HEK293T (cell line): ENCODE results near the gene BUD13.
A peak's percentile ranks its signal among the peaks of the same experiment; 100 is the strongest.

ENCODE experiments used
- CTCF ChIA-PET: fragments of 350-600 bp; formaldehyde crosslinking; extraction: SDS; loops from one replicate; lab custom pipeline; 2021; ENCODE audit warnings: antibody characterized with exemption, inconsistent platforms; lab: Yijun Ruan, JAX
- POLR2A ChIA-PET: fragments of 350-600 bp; formaldehyde crosslinking; extraction: SDS; loops from one replicate; lab custom pipeline; 2020; ENCODE audit warnings: antibody characterized with exemption, inconsistent platforms; lab: Yijun Ruan, JAX
- DNase-seq: peaks from one replicate; pipeline ENCODE4 v3.0.0; 2012; ENCODE audit warnings: mixed read lengths; ENCODE audit errors: extremely low spot score
- ARNT ChIP-seq: fragments of 450-650 bp; IDR thresholded peaks from 2 replicates; pipeline ENCODE4 v1.6.1; 2017; ENCODE audit warnings: mild to moderate bottlenecking
- BHLHE40 ChIP-seq: fragments of 450-650 bp; IDR thresholded peaks from 2 replicates; pipeline ENCODE4 v1.6.1; 2016; ENCODE audit warnings: mild to moderate bottlenecking, moderate library complexity, borderline replicate concordance
- CTBP1 ChIP-seq: fragments of 450-650 bp; IDR thresholded peaks from 2 replicates; pipeline ENCODE4 v1.6.1; 2016; ENCODE audit warnings: borderline replicate concordance
- ELF4 ChIP-seq: fragments of 450-650 bp; IDR thresholded peaks from 2 replicates; pipeline ENCODE4 v1.6.1; 2017; ENCODE audit warnings: antibody characterized with exemption
- FOXA1 ChIP-seq: fragments of 450-650 bp; IDR thresholded peaks from 2 replicates; pipeline ENCODE4 v1.6.1; 2016; ENCODE audit warnings: mild to moderate bottlenecking
- FOXK2 ChIP-seq: fragments of 450-650 bp; IDR thresholded peaks from 2 replicates; pipeline ENCODE4 v1.6.1; 2016; ENCODE audit warnings: mild to moderate bottlenecking
- FOXM1 ChIP-seq: fragments of 450-650 bp; IDR thresholded peaks from 2 replicates; pipeline ENCODE4 v1.6.1; 2017; ENCODE audit warnings: mild to moderate bottlenecking, borderline replicate concordance
- HDGF ChIP-seq: fragments of 450-650 bp; IDR thresholded peaks from 2 replicates; pipeline ENCODE4 v1.6.1; 2017; ENCODE audit warnings: antibody characterized with exemption, borderline replicate concordance
- L3MBTL2 ChIP-seq: fragments of 450-650 bp; conservative IDR thresholded peaks from 2 replicates; pipeline ENCODE4 v1.6.1; 2016; ENCODE audit warnings: mild to moderate bottlenecking
- LEF1 ChIP-seq: fragments of 450-650 bp; IDR thresholded peaks from 2 replicates; pipeline ENCODE4 v1.6.1; 2017; ENCODE audit warnings: mild to moderate bottlenecking, borderline replicate concordance
- NFRKB ChIP-seq: fragments of 450-650 bp; IDR thresholded peaks from 2 replicates; pipeline ENCODE4 v1.6.1; 2016; ENCODE audit warnings: mild to moderate bottlenecking, moderate library complexity
- PKNOX1 ChIP-seq: fragments of 450-650 bp; IDR thresholded peaks from 2 replicates; pipeline ENCODE4 v1.6.1; 2016
- SP1 ChIP-seq: fragments of 450-650 bp; IDR thresholded peaks from 2 replicates; pipeline ENCODE4 v1.6.1; 2017
- SUZ12 ChIP-seq: fragments of 450-650 bp; IDR thresholded peaks from 2 replicates; pipeline ENCODE4 v1.6.1; 2016; ENCODE audit warnings: mild to moderate bottlenecking
- TARDBP ChIP-seq: fragments of 450-650 bp; IDR thresholded peaks from 2 replicates; pipeline ENCODE4 v1.6.1; 2016
- ZNF384 ChIP-seq: fragments of 450-650 bp; IDR thresholded peaks from 2 replicates; pipeline ENCODE4 v1.6.1; 2016

The BUD13 gene

GRCh38 chr11:116792869-116793771 lies 20.3 kb upstream of the BUD13 start:
- DNase-seq: no peak
- no peak for TF ChIP-seq FOXA1
- TF ChIP-seq PKNOX1: no peak
- TF ChIP-seq LEF1: no peak
- no peak for TF ChIP-seq HDGF
- TF ChIP-seq CTBP1: no peak
- no peak for TF ChIP-seq L3MBTL2
- TF ChIP-seq FOXK2: no peak
- no peak for TF ChIP-seq SUZ12
- ChIA-PET POLR2A (interaction anchor here (2.0 kb wide), 1 partner anchor 43 kb away, joined by 8 read pairs; no protein-coding TSS in a partner anchor), CTCF (interaction anchor here (2.9 kb wide), 1 partner anchor 43 kb away, joined by 11 read pairs; no protein-coding TSS in a partner anchor)

- TF ChIP-seq BHLHE40 (no peak), CTBP1 (no peak), NFRKB (no peak), SP1 (no peak), ELF4 (no peak), FOXM1 (no peak)
- ChIA-PET CTCF (interaction anchor here (1.4 to 3.3 kb wide), 3 partner anchors 44 to 60 kb away, joined by 3 to 56 read pairs (median 11); partner anchors contain the start of gene APOA1), POLR2A (interaction anchor here (2.0 kb wide), 1 partner anchor 43 kb away, joined by 8 read pairs; no protein-coding TSS in a partner anchor)
- no peak for DNase-seq
These were observed 19.5 kb upstream of the BUD13 start for GRCh38 chr11:116792144-116792868.

- no peak for DNase-seq
- TF ChIP-seq FOXA1: no peak
- TF ChIP-seq BHLHE40: no peak
- no peak for TF ChIP-seq ZNF384
- no peak for TF ChIP-seq PKNOX1
- no peak for TF ChIP-seq ELF4
- no peak for TF ChIP-seq ARNT
- no peak for TF ChIP-seq FOXK2
- no peak for TF ChIP-seq HDGF
- TF ChIP-seq NFRKB: no peak
- no peak for TF ChIP-seq FOXM1
- no peak for TF ChIP-seq SUZ12
- POLR2A ChIA-PET: interaction anchor here (2.4 kb wide), 1 partner anchor 44 kb away, joined by 28 read pairs; no protein-coding TSS in a partner anchor
- CTCF ChIA-PET: interaction anchor here (0.6 to 3.3 kb wide), 12 partner anchors 8 to 316 kb away, joined by 3 to 56 read pairs (median 3); partner anchors contain the start of genes APOA1 and SIK3
These were observed 19.0 kb upstream of the BUD13 start, which contains the start of gene APOA5 for GRCh38 chr11:116791813-116792143. APOA5 (minus strand) TSS chr11:116791879; CDS start chr11:116791860, 19 bp downstream.

- ChIA-PET POLR2A (interaction anchor here (2.4 kb wide), 1 partner anchor 45 kb away, joined by 28 read pairs; no protein-coding TSS in a partner anchor), CTCF (interaction anchor here (0.6 to 3.3 kb wide), 14 partner anchors 8 to 348 kb away, joined by 3 to 56 read pairs (median 3); partner anchors contain the start of genes APOA1 and SIK3)
- no peak for TF ChIP-seq FOXK2
- no peak for TF ChIP-seq LEF1
- TF ChIP-seq TARDBP: no peak
- no peak for TF ChIP-seq L3MBTL2
- TF ChIP-seq CTBP1: no peak
- no peak for TF ChIP-seq HDGF
- no peak for TF ChIP-seq FOXM1
- no peak for TF ChIP-seq ELF4
- no peak for TF ChIP-seq BHLHE40
- TF ChIP-seq ARNT: no peak
- no peak for TF ChIP-seq ZNF384
- TF ChIP-seq FOXA1: no peak
- no peak for TF ChIP-seq SUZ12
- no peak for TF ChIP-seq SP1
- no peak for TF ChIP-seq PKNOX1
- TF ChIP-seq NFRKB: no peak
- DNase-seq: peak; percentile 92
These were observed 18.4 kb upstream of the BUD13 start for GRCh38 chr11:116791002-116791812.
